Neural crest cell (in vitro differentiated cells): Measurements from ENCODE around the gene SLC17A8. TPM values are rescaled to one million over a fixed set of nuclear protein-coding genes. Genes with fewer than 3 reads are reported as not detected.

ENCODE experiments used
- DNase-seq: peaks from one replicate; pipeline ENCODE4 v3.0.0; 2021; ENCODE audit warnings: low read depth, mixed read lengths, low spot score
- H3K27ac Mint-ChIP-seq: one replicate; pipeline ENCODE4 v1.8.0; 2021; ENCODE audit warnings: mild to moderate bottlenecking, mixed read lengths; ENCODE audit not compliant: unreplicated experiment
- H3K27me3 Mint-ChIP-seq: 2 replicates; pipeline ENCODE4 v1.8.0; 2021; ENCODE audit warnings: low read depth, mild to moderate bottlenecking, mixed read lengths
- H3K36me3 Mint-ChIP-seq: 2 replicates; pipeline ENCODE4 v1.8.0; 2021; ENCODE audit warnings: low read depth, mild to moderate bottlenecking, mixed read lengths
- H3K4me1 Mint-ChIP-seq: 2 replicates; pipeline ENCODE4 v1.8.0; 2021; ENCODE audit warnings: mixed read lengths
- H3K4me3 Mint-ChIP-seq: one replicate; pipeline ENCODE4 v1.8.0; 2021; ENCODE audit warnings: mild to moderate bottlenecking, mixed read lengths
- H3K9me3 Mint-ChIP-seq: 2 replicates; pipeline ENCODE4 v1.8.0; 2021; ENCODE audit warnings: mixed read lengths
- total RNA-seq: library from RNA; stranded (reverse); gene quantifications from 2 replicates; pipeline ENCODE4 v1.2.1, GENCODE V29; 2021
- TF ChIP-seq, protein P1 (sequence below): fragments of 200-600 bp; sonication (generic); conservative IDR thresholded peaks from 2 replicates; pipeline ENCODE4 v1.5.0; 2021; ENCODE audit warnings: antibody characterized with exemption, mild to moderate bottlenecking

Gene SLC17A8
- total RNA-seq, 1 donor from 2014 or later, result not detected

DNA sequence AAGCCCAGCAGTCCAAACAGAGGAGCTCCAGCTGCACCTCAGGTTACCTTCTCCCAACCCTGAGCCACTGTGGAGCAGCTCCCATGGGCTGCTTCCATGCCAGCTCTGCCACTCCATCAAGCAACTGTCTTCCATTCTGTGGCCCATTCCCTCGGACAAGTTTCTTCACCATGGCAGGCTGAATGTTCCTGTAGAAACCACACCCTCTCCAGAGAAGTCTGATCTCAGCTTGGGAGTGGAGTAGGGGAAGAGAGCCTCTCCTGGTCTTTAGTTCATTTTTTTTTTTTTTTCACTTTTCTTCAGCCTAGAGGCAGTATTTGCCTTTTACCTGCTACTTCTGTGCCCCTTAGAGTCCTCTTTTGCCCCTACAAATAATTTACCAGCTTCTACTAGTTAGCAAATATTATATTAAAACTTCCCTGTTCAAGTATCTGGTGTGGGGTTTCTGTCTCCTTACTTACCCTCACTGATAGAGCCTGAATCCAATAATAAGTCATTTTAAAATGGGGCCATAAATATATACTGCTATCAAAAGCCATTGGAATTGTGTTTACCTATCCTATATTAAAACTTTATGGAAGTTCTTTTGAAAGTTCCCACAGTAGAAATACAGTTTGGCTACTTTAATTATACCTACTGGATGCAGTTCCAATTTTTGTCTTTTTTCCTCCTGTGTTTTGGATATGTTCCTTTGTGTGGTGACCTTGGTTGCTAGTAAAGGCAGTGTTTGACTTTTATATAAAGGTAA is 11.7 kb upstream of the SLC17A8 start:
- Mint-ChIP-seq H3K9me3 (no peaks in the 10 kb centered on the region), H3K27me3 (no peaks in the 10 kb centered on the region), H3K4me1 (no peaks in the 10 kb centered on the region), H3K36me3 (peaks cover 7% of the 10 kb centered on the region), H3K27ac (no peak overlapping the region), H3K4me3 (no peak overlapping the region)
- TF ChIP-seq, protein P1, sequence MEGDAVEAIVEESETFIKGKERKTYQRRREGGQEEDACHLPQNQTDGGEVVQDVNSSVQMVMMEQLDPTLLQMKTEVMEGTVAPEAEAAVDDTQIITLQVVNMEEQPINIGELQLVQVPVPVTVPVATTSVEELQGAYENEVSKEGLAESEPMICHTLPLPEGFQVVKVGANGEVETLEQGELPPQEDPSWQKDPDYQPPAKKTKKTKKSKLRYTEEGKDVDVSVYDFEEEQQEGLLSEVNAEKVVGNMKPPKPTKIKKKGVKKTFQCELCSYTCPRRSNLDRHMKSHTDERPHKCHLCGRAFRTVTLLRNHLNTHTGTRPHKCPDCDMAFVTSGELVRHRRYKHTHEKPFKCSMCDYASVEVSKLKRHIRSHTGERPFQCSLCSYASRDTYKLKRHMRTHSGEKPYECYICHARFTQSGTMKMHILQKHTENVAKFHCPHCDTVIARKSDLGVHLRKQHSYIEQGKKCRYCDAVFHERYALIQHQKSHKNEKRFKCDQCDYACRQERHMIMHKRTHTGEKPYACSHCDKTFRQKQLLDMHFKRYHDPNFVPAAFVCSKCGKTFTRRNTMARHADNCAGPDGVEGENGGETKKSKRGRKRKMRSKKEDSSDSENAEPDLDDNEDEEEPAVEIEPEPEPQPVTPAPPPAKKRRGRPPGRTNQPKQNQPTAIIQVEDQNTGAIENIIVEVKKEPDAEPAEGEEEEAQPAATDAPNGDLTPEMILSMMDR, result no peak
- DNase-seq, result no peak

- Mint-ChIP-seq H3K9me3 (no peaks in the 10 kb centered on the region), H3K4me1 (no peaks in the 10 kb centered on the region)
These were observed 10.2 kb upstream of the SLC17A8 start for GRCh38 chr12:100346660-100347059.

DNA sequence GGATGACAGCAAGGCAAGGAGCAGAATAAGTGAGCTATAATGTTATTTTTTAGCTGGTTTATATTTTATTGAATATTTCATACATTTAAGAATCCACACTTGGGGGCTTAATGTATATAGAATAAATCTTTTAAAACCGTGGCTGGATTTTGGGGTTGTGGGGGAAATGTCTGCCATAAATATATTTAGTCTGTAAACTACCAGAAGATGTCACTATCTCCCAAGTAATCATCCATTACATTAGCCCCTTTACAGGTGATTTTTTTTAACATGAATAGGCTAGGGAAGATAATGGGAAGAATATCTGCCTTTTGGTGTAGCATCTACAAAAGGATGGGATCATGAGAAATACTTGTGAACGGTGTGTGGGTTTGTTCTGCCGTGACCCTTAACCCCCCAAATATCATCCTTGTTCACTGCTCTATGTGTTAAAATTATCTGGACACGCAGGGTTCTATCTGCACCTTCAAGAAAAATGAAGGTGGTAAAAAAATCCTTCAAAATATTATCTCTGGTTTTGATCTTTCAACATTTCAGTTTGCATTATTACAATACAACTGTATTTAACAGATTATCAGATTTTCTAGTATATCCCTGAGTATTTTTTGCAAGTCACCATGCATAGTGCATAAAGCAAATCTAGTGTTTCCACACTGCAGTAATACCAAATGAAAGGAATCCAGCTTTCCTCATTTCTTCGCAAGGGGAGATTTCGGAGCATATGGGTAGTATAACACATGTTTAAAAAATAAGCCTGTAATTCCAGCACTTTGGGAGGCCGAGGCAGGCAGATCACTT is 8.0 kb upstream of the SLC17A8 start:
- Mint-ChIP-seq H3K27ac (no peak overlapping the region), H3K4me1 (no peaks in the 10 kb centered on the region), H3K4me3 (no peak overlapping the region), H3K27me3 (no peaks in the 10 kb centered on the region), H3K36me3 (no peaks in the 10 kb centered on the region), H3K9me3 (no peaks in the 10 kb centered on the region)
- DNase-seq, result no peak
- TF ChIP-seq, protein P1, result peak; percentile 76

More at GRCh38 chr12:100346660-100347059, 10.2 kb upstream of the SLC17A8 start:
- no peak overlapping the region for H3K27ac Mint-ChIP-seq
- DNase-seq, result no peak
- no peaks in the 10 kb centered on the region for H3K27me3 Mint-ChIP-seq
- H3K4me3 Mint-ChIP-seq, result no peak overlapping the region
- TF ChIP-seq, protein P1, result no peak
- peaks cover 7% of the 10 kb centered on the region for H3K36me3 Mint-ChIP-seq

GRCh38 chr12:100359248-100359647 is 2.4 kb downstream of the SLC17A8 start:
- Mint-ChIP-seq H3K27me3 (peaks cover 6% of the 10 kb centered on the region), H3K36me3 (no peaks in the 10 kb centered on the region), H3K27ac (no peak overlapping the region), H3K9me3 (no peaks in the 10 kb centered on the region), H3K4me1 (peaks cover 15% of the 10 kb centered on the region), H3K4me3 (no peak overlapping the region)
- DNase-seq, result no peak
- TF ChIP-seq, protein P1, result no peak

- Mint-ChIP-seq H3K27me3 (peaks cover 4% of the 10 kb centered on the region), H3K9me3 (no peaks in the 10 kb centered on the region), H3K4me3 (no peak overlapping the region), H3K36me3 (no peaks in the 10 kb centered on the region), H3K4me1 (peaks cover 15% of the 10 kb centered on the region), H3K27ac (no peak overlapping the region)
- DNase-seq, result no peak
- TF ChIP-seq, protein P1, result no peak
These were observed 2.9 kb downstream of the SLC17A8 start for GRCh38 chr12:100359822-100360221.
